Neutrophil (primary cell): ENCODE results near the gene MTERF4.

Source experiments
- H3K27ac ChIP-seq: fragments of 200-600 bp; sonication (generic); 2 replicates; pipeline ENCODE4 v1.5.1; 2016; ENCODE audit warnings: mild to moderate bottlenecking, moderate library complexity
- H3K27me3 ChIP-seq: fragments of 200-600 bp; sonication (generic); 2 replicates; pipeline ENCODE4 v1.6.0; 2016; ENCODE audit warnings: mild to moderate bottlenecking
- H3K36me3 ChIP-seq: fragments of 200-600 bp; sonication (generic); 2 replicates; pipeline ENCODE4 v1.5.1; 2017
- H3K4me1 ChIP-seq, 2 experiments: fragments of 200-600 bp in 1 of 2; sonication (generic) in 1 of 2; 1 replicate in 1 of 2; 2 replicates in 1 of 2; pipeline versions ENCODE4 v1.5.1 to v1.6.1; 2013 to 2016; ENCODE audit warnings: low read depth in 1 of 2, low read length in 1 of 2, mild to moderate bottlenecking in 1 of 2, moderate library complexity in 1 of 2; ENCODE audit not compliant: control insufficient read depth in 1 of 2, insufficient read depth in 1 of 2
- H3K4me3 ChIP-seq, 2 experiments: fragments of 200-600 bp in 1 of 2; sonication (generic) in 1 of 2; 1 replicate in 1 of 2; 2 replicates in 1 of 2; pipeline ENCODE4 v1.5.1; 2013 to 2016; ENCODE audit warnings: low read depth in 1 of 2, low read length in 1 of 2, mild to moderate bottlenecking in 1 of 2, moderate library complexity in 1 of 2
- H3K9me3 ChIP-seq: fragments of 200-600 bp; sonication (generic); 2 replicates; pipeline ENCODE4 v1.5.1; 2016
- TF ChIP-seq, protein P1 (sequence below): fragments of 200-600 bp; sonication (generic); IDR thresholded peaks from 2 replicates; pipeline ENCODE4 v1.5.1; 2016; ENCODE audit warnings: antibody characterized with exemption

MTERF4 gene

DNA sequence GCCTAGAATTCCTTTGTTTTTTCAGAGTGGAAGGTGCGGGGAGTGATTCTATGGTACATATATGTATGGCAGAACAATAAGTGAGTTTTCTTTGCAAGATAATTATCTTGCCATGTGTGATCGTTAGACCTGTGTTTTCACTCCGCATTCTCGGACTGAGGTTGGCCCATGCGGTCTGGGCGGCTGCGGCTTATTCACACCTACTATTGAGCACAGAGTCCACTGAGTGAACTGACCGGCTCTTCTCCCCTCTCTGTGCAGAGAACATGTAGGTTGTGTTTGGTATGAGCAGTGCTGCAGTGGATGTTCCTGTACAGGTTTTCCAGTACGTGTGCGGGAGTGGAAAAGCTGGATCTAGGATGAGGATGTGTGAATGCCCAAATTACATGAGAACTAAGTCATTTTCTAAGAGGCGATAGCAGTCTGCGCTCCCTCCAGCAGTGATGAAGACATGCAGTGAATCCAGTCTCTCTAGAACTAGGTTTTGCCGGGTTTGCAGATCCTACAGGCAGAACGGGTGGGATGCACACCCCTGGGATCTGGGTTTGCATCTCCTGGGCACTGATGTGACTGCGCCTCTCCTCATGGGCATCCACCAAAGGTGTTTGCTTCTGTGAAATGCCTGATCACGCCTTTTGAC, 27.1 kb downstream of the MTERF4 start:
- TF ChIP-seq, protein P1, sequence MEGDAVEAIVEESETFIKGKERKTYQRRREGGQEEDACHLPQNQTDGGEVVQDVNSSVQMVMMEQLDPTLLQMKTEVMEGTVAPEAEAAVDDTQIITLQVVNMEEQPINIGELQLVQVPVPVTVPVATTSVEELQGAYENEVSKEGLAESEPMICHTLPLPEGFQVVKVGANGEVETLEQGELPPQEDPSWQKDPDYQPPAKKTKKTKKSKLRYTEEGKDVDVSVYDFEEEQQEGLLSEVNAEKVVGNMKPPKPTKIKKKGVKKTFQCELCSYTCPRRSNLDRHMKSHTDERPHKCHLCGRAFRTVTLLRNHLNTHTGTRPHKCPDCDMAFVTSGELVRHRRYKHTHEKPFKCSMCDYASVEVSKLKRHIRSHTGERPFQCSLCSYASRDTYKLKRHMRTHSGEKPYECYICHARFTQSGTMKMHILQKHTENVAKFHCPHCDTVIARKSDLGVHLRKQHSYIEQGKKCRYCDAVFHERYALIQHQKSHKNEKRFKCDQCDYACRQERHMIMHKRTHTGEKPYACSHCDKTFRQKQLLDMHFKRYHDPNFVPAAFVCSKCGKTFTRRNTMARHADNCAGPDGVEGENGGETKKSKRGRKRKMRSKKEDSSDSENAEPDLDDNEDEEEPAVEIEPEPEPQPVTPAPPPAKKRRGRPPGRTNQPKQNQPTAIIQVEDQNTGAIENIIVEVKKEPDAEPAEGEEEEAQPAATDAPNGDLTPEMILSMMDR = no peak
- Histone ChIP-seq H3K9me3 (no peaks in the 10 kb centered on the region), H3K36me3 (peaks cover 19% of the 10 kb centered on the region), H3K27me3 (no peaks in the 10 kb centered on the region), H3K27ac (no peak overlapping the region), H3K4me1 (no peaks in the 10 kb centered on the region), H3K4me3 (no peak overlapping the region)

DNA sequence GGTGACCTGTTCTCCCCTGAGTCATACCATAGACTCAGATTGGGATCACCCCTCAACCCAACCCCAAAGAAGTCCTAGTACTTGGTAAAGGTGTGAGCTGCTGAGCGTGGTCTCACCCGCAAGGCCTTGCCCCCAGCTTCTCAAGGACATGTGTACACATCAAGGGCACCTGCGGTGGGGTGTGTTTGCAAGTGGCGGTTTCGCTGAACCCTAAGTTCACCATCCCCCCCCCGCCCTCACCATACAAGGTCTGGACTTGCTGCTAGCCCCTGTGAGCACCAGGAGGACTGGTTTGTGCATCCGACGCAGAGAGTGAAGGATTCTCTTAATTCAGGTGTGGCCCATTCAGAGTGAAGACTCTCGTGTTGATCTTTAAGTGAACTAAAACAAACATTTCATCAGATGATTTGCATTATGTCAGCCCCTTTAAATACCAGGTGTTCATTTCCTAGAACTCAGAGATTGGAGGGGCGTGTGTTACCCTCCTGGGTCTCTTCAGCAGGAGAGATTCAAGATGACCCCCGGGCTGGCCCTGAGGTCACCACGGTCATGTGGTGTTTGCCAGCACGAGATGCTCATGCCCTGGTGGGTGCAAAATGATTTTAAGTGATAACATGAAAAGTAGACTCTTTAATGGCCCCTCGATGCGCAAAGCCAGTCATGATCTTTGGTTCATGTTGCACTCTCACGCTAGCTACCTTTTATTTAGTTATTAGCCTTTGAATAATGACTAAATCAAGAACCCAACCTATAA, 27.8 kb downstream of the MTERF4 start:
- TF ChIP-seq, protein P1 = no peak
- Histone ChIP-seq H3K36me3 (peaks cover 19% of the 10 kb centered on the region), H3K27me3 (no peaks in the 10 kb centered on the region), H3K27ac (no peak overlapping the region), H3K4me3 (no peak overlapping the region), H3K4me1 (no peaks in the 10 kb centered on the region), H3K9me3 (no peaks in the 10 kb centered on the region)

DNA sequence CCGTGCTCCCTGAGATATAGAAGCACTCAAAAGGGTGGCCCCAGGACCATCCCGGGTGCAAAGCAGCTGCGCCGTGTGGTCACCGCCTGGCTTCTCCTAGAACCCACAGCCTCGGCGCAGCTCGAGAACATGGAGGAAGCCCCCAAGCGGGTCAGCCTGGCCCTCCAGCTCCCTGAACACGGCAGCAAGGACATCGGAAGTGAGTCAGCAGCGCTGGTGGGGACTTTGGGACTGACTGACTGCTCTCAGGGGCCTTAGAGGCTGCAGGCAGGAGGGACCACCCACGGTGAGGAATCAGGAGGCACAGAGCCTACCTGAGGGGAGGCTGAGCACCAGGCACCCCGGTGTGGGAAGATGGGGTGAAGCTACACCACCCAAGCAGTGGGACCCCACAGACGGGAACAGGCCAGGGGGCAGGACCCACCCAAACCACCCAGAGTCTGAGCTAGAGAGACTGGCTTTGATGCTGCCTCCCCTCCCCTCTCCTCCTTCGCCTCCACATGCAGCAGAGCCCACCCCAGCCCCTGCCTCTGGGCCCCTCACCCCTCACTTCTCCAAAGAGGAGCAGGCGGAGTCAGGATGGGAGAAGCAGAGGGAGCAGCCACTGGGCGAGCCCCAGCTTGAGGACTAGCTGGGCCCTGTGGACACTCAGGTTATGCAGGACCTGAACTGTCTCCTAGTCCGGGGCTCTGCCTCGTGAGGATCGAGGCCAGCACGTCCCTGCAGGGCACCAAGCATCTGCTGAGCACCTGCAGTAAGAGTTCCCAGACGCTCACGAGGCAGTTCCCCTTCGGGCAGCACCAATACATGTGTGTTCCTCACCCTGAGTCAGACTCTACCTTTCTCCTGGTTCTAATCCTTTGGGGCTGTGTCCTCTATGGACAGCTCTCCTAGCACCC, 28.7 kb downstream of the MTERF4 start:
- TF ChIP-seq, protein P1 = no peak
- Histone ChIP-seq H3K27ac (no peak overlapping the region), H3K27me3 (no peaks in the 10 kb centered on the region), H3K36me3 (peaks cover 19% of the 10 kb centered on the region), H3K4me3 (no peak overlapping the region), H3K4me1 (no peaks in the 10 kb centered on the region), H3K9me3 (no peaks in the 10 kb centered on the region)

DNA sequence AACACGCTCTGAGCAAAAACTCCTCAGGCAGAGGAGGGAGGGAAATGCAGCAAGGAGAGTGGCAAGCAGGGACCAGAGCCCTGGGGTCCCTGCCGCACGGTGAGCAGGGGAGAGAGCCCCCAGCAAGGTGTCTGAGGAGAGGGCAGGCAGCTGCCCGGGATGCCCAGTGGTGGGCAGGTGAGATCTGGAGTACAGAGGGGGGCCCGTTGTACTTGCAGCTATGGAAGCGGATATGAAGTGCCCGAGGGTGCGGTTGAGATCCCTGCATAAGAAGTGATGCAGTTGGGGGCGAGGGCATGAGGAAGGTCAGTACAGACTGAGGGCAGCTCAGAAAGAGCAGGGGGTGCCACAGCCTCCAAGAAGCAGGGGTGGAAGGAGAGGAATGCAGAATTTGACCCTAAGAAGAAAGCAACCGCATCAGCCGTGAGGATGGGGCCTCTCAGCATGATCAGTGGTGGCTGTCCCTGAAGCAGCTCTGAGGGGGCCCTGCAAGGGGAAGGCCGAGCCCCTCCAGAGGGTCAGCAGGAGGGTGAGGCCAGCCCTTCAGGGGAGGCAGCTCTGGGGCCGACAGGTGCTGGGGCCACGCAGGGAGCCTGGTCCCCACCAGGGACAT, 29.4 kb downstream of the MTERF4 start:
- Histone ChIP-seq H3K27me3 (no peaks in the 10 kb centered on the region), H3K27ac (no peak overlapping the region), H3K4me1 (no peaks in the 10 kb centered on the region), H3K9me3 (no peaks in the 10 kb centered on the region), H3K36me3 (peaks cover 19% of the 10 kb centered on the region), H3K4me3 (no peak overlapping the region)
- TF ChIP-seq, protein P1 = no peak

DNA sequence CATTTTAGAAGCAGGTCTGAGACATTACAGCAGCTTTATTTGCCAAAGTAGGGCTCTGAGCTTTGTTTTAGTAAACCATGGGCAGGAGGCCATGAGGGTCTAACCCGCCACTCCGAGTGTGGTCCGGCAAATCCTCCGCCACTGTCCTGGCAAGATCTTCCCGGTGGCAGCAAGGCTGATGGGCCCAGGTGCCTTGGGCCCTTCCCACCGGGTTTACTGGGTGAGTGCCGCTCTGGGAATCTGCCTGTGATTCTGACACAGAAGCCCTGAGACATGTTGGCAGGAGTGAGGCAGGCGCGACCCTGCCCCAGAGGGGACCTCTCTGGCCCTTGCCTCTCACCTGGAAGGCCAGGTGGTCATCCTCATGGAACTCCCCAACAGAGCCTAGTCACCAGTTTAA, 29.9 kb downstream of the MTERF4 start:
- TF ChIP-seq, protein P1 = no peak
- Histone ChIP-seq H3K27me3 (no peaks in the 10 kb centered on the region), H3K9me3 (no peaks in the 10 kb centered on the region), H3K36me3 (peaks cover 19% of the 10 kb centered on the region), H3K27ac (no peak overlapping the region), H3K4me1 (no peaks in the 10 kb centered on the region), H3K4me3 (no peak overlapping the region)
